ENCODE data around the gene RNF133.

GRCh38 chr7:122684504-122684903 is 14.4 kb downstream of the RNF133 start:
- TF ChIP-seq CBX1 (IDR thresholded peaks at IDR 0.05; ENCODE audit: low read depth), result no peak
- no peak for TF ChIP-seq JUNB (CRISPR knock-in tag; conservative IDR thresholded peaks at IDR 0.05)
- no peak for TF ChIP-seq CREM (IDR thresholded peaks at IDR 0.05; ENCODE audit: low read depth)
- no peak for TF ChIP-seq ZFX (CRISPR knock-in tag; IDR thresholded peaks at IDR 0.05)
- no peak for TF ChIP-seq POLR2AphosphoS2 (IDR thresholded peaks at IDR 0.05; ENCODE audit: low read length)
- TF ChIP-seq CEBPB (tag; IDR thresholded peaks at IDR 0.05), result no peak
- no peak for TF ChIP-seq TEAD2 (tag; IDR thresholded peaks at IDR 0.05)
- TF ChIP-seq CCNT2 (IDR thresholded peaks at IDR 0.05; ENCODE audit: borderline replicate concordance, extremely low read depth, insufficient read length, low read depth, low read length), result no peak
- TF ChIP-seq ZNF224 (CRISPR knock-in tag; IDR thresholded peaks at IDR 0.05), result no peak

All from K562 (cell line).